ENCODE data around the gene HCRTR2. TPM values are rescaled to one million over a fixed set of nuclear protein-coding genes. Genes with fewer than 3 reads are reported as not detected.
"Not testable (repeated sequence)": the region's sequence is repeated elsewhere in the genome, so short reads cannot be mapped to it uniquely, and the experiment has no call there.

The HCRTR2 gene
- polyA plus RNA-seq, 1 donor: 0.10 TPM

DNA sequence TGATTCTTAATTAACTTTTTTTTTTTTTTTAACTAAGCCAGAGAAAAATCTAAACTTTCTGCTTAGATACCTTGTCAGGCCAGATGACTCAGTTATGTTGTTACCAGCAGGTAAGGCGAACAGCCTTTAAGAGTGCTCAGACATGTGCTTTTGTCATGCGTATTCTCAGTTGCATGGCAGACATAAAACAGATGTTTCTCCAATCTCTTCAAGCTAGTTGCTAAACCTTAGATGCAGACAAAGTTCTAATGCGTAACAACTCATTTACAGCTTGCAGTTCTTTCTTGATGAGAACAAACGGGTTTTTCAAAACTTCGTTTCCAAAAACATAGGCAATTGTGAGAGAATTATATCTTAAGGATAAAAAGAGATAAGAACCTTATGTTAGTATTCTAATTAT is 103.3 kb downstream of the HCRTR2 start:
- Histone ChIP-seq H3K36me3 (ENCODE audit: control insufficient read depth, insufficient read depth, low read length) (no peaks in the 10 kb centered on the region), H3K4me1 (ENCODE audit: control insufficient read depth, insufficient read depth, low read length) (no peaks in the 10 kb centered on the region), H3K9me3 (ENCODE audit: control insufficient read depth, low read depth, low read length) (no peaks in the 10 kb centered on the region), H3K27ac (ENCODE audit: low read length) (no peak overlapping the region), H3K4me3 (ENCODE audit: low read length) (no peak overlapping the region), H3K27me3 (ENCODE audit: control insufficient read depth, insufficient read depth, low read length) (no peaks in the 10 kb centered on the region)
- 90% methylated on average over 3 of the region's 5 CpGs for WGBS (ENCODE audit: insufficient coverage, low lambda C conversion rate)
- no peak for DNase-seq

DNA sequence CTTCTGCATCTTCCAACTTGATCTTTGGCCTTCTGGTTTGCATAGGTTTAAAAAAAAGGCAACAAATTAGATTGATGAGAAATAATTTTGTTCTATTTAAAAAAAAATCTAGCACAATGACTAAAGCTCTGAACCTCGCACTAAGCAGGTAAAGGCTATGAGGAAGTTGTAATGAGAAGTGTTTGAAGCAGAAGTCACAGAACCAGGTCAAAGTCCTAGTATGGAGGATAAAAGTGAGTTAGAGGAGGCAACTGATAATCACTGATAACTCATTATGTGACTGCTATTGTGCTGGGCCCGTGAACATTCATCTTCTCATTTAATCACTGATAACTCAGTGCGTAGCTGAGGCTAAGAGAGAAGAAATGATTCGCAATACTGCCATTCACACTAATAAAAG is 106.9 kb downstream of the HCRTR2 start:
- Histone ChIP-seq H3K36me3 (ENCODE audit: control insufficient read depth, insufficient read depth, low read length) (no peaks in the 10 kb centered on the region), H3K4me3 (ENCODE audit: low read length) (no peak overlapping the region), H3K27me3 (ENCODE audit: control insufficient read depth, insufficient read depth, low read length) (no peaks in the 10 kb centered on the region)

DNA sequence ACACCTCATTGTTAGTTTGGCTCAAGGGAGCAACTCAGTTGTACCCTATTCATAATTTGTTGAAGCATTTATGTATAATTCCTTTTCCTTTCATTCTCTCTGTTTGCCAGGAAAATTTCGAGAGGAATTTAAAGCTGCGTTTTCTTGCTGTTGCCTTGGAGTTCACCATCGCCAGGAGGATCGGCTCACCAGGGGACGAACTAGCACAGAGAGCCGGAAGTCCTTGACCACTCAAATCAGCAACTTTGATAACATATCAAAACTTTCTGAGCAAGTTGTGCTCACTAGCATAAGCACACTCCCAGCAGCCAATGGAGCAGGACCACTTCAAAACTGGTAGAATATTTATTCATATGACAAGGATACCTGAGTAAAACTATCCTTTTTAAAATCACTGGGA is 107.8 kb downstream of the HCRTR2 start:
- WGBS (ENCODE audit: insufficient coverage, low lambda C conversion rate): 86% methylated on average over 2 of the region's 6 CpGs
- DNase-seq: no peak
- H3K27ac ChIP-seq (ENCODE audit: low read length): no peak overlapping the region

More for the DNA sequence above, 106.9 kb downstream of the HCRTR2 start:
- Histone ChIP-seq H3K9me3 (ENCODE audit: control insufficient read depth, low read depth, low read length) (no peaks in the 10 kb centered on the region), H3K4me1 (ENCODE audit: control insufficient read depth, insufficient read depth, low read length) (no peaks in the 10 kb centered on the region), H3K27ac (ENCODE audit: low read length) (no peak overlapping the region)
- peak; percentile 47 to 67 for DNase-seq
- 22% methylated on average over 1 of the region's 4 CpGs for WGBS (ENCODE audit: insufficient coverage, low lambda C conversion rate)

DNA sequence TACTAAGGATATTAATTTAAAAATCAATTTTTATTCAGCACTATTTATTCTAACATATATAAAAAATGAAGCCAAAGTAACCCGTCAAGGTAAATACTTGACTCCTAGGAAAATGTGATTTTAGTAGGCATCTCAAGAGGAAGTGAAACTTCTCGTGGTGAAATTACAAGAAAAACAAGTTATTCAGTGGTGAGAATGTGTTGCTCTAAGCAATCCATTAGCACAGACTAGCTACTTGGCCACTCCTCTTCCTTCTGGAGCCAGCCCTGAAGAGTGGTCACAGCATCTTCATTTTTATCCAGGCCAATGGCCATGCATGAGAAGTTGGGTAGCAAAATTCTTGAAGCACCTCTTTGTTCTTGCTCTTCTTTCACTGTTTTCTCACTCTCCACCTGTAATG is 112.5 kb downstream of the HCRTR2 start:
- H3K4me3 ChIP-seq (ENCODE audit: low read length): no peak overlapping the region
- H3K4me1 ChIP-seq (ENCODE audit: control insufficient read depth, insufficient read depth, low read length): no peaks in the 10 kb centered on the region
- no CpG with 5 or more reads among the region's 2 CpGs for WGBS (ENCODE audit: insufficient coverage, low lambda C conversion rate)
- no peak overlapping the region for H3K27ac ChIP-seq (ENCODE audit: low read length)
- H3K36me3 ChIP-seq (ENCODE audit: control insufficient read depth, insufficient read depth, low read length): no peaks in the 10 kb centered on the region
- DNase-seq: no peak
- H3K27me3 ChIP-seq (ENCODE audit: control insufficient read depth, insufficient read depth, low read length): no peaks in the 10 kb centered on the region
- H3K9me3 ChIP-seq (ENCODE audit: control insufficient read depth, low read depth, low read length): no peaks in the 10 kb centered on the region

More for the DNA sequence above, 107.8 kb downstream of the HCRTR2 start:
- no peaks in the 10 kb centered on the region for H3K27me3 ChIP-seq (ENCODE audit: control insufficient read depth, insufficient read depth, low read length)
- no peaks in the 10 kb centered on the region for H3K9me3 ChIP-seq (ENCODE audit: control insufficient read depth, low read depth, low read length)
- no peaks in the 10 kb centered on the region for H3K4me1 ChIP-seq (ENCODE audit: control insufficient read depth, insufficient read depth, low read length)
- no peaks in the 10 kb centered on the region for H3K36me3 ChIP-seq (ENCODE audit: control insufficient read depth, insufficient read depth, low read length)
- H3K4me3 ChIP-seq (ENCODE audit: low read length): no peak overlapping the region

DNA sequence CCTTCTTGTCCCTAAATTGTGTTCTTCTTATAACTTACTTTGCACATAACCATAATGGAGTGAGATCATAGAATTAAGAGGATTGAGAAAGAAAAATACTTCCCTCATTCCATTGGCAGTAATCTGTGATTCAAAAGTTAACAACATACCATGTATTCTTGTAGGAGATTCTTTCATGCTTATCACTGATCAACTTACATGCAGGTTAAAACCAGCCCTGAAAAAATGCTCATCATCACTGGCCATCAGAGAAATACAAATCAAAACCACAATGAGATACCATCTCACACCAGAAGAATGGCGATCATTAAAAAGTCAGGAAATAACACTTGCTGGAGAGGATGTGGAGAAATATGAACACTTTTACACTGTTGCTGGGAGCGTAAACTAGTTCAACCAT is 116.4 kb downstream of the HCRTR2 start:
- H3K4me1 ChIP-seq (ENCODE audit: control insufficient read depth, insufficient read depth, low read length): no peaks in the 10 kb centered on the region
- H3K9me3 ChIP-seq (ENCODE audit: control insufficient read depth, low read depth, low read length): no peaks in the 10 kb centered on the region
- no peaks in the 10 kb centered on the region for H3K27me3 ChIP-seq (ENCODE audit: control insufficient read depth, insufficient read depth, low read length)
- no peak overlapping the region for H3K27ac ChIP-seq (ENCODE audit: low read length)
- 100% methylated on average over 2 of the region's 2 CpGs for WGBS (ENCODE audit: insufficient coverage, low lambda C conversion rate)
- H3K4me3 ChIP-seq (ENCODE audit: low read length): no peak overlapping the region
- no peak for DNase-seq
- no peaks in the 10 kb centered on the region for H3K36me3 ChIP-seq (ENCODE audit: control insufficient read depth, insufficient read depth, low read length)

DNA sequence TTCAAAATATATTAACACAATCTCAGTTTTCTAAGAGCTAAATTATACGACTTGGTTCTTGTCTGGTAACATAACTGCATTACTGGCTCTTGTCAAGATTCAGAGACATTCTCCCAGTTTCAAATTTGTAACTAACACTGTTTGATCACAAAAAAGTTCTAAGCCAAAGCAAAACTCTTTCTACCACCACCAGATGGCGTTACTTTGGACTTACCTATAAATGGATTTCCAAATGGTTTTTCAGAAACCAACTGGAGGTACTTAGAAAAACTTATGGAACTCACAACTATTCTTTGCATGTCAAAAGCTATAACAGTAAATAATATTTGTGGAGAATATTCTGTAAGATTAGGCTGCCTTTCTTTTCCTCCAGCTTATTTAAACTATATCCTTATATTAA is 118.8 kb downstream of the HCRTR2 start:
- Histone ChIP-seq H3K27me3 (ENCODE audit: control insufficient read depth, insufficient read depth, low read length) (no peaks in the 10 kb centered on the region), H3K4me1 (ENCODE audit: control insufficient read depth, insufficient read depth, low read length) (no peaks in the 10 kb centered on the region), H3K4me3 (ENCODE audit: low read length) (no peak overlapping the region), H3K36me3 (ENCODE audit: control insufficient read depth, insufficient read depth, low read length) (no peaks in the 10 kb centered on the region), H3K27ac (ENCODE audit: low read length) (no peak overlapping the region), H3K9me3 (ENCODE audit: control insufficient read depth, low read depth, low read length) (no peaks in the 10 kb centered on the region)
- 100% methylated on average over 1 of the region's 2 CpGs for WGBS (ENCODE audit: insufficient coverage, low lambda C conversion rate)
- DNase-seq: no peak

DNA sequence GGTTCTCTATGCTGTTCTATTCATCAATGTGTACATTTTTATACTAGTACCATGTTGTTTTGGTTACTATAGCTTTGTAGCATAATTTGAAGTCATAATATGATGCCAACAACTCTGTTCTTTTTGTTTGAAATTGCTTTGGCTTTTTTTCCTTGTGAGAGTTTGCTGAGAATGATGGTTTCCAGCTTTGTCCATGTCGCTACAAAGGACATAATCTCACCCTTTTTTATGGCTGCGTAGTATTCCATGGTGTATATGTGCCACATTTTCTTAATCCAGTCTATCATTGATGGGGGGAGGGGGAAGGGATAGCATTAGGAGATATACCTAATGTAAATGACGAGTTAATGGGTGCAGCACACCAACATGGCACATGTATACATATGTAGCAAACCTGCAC is 122.9 kb downstream of the HCRTR2 start:
- no CpG with 5 or more reads among the region's 3 CpGs for WGBS (ENCODE audit: insufficient coverage, low lambda C conversion rate)
- H3K4me3 ChIP-seq (ENCODE audit: low read length); H3K27ac ChIP-seq (ENCODE audit: low read length); H3K27me3 ChIP-seq (ENCODE audit: control insufficient read depth, insufficient read depth, low read length); H3K9me3 ChIP-seq (ENCODE audit: control insufficient read depth, low read depth, low read length); H3K36me3 ChIP-seq (ENCODE audit: control insufficient read depth, insufficient read depth, low read length); DNase-seq; H3K4me1 ChIP-seq (ENCODE audit: control insufficient read depth, insufficient read depth, low read length): not testable (repeated sequence)

DNA sequence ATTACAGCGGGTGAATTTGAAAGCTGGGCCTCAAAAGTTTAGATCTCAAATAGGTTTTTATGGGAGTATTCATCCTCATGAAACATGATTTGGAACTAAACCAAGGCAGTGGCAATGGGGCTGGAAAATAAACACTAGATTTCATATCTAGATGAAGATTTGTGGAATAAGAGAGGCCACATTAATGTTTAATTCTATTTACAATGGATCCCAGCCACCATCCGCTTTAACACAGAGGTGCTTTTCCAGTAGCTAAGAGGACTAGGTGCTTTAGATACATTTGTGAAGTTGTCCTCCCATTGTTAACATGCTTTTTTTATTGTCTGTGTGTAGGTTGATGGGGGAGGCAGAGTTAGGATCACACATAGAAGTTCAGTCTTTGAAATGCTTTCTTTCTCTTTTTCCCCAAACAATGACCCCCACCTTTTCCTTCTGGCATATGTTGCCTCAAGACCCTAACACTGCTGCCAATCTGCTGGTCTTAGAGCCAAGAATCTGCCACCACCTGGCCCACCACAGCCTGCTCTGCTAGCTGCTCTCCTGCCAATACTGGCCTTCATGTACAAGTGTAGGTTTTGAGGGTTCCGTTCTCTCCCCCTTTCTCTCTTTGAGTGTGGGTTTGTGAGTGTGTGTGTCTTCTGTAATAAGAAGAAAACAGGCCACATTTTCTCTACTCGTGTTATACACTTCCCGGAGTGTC is 125.1 kb downstream of the HCRTR2 start:
- H3K27ac ChIP-seq (ENCODE audit: low read length): no peak overlapping the region
- H3K36me3 ChIP-seq (ENCODE audit: control insufficient read depth, insufficient read depth, low read length): no peaks in the 10 kb centered on the region
- DNase-seq: no peak
- WGBS (ENCODE audit: insufficient coverage, low lambda C conversion rate): 100% methylated on average over 1 of the region's 5 CpGs
- H3K4me3 ChIP-seq (ENCODE audit: low read length): no peak overlapping the region
- no peaks in the 10 kb centered on the region for H3K9me3 ChIP-seq (ENCODE audit: control insufficient read depth, low read depth, low read length)
- no peaks in the 10 kb centered on the region for H3K27me3 ChIP-seq (ENCODE audit: control insufficient read depth, insufficient read depth, low read length)
- H3K4me1 ChIP-seq (ENCODE audit: control insufficient read depth, insufficient read depth, low read length): no peaks in the 10 kb centered on the region

DNA sequence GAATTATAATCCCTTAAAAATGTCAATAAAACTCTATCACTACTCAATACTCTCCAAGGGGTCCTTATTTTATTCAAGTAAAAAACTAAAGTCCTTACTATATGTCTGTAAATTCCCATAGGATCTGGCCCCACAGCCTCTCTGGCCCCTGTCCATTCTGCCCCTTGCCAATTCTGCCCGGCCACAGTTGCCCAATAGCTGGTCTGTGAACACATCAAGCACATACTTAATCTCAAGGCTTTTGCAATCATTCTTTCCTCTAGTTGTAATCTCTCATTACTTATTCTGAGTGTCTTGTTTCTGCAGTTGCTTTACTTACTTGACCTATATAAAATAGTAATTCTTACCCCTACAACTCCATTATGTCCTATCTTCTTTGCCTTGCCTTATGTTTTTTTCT is 130.4 kb downstream of the HCRTR2 start:
- Histone ChIP-seq H3K4me3 (ENCODE audit: low read length) (no peak overlapping the region), H3K4me1 (ENCODE audit: control insufficient read depth, insufficient read depth, low read length) (no peaks in the 10 kb centered on the region), H3K9me3 (ENCODE audit: control insufficient read depth, low read depth, low read length) (no peaks in the 10 kb centered on the region), H3K27me3 (ENCODE audit: control insufficient read depth, insufficient read depth, low read length) (no peaks in the 10 kb centered on the region), H3K27ac (ENCODE audit: low read length) (no peak overlapping the region), H3K36me3 (ENCODE audit: control insufficient read depth, insufficient read depth, low read length) (no peaks in the 10 kb centered on the region)
- no peak for DNase-seq
- WGBS (ENCODE audit: insufficient coverage, low lambda C conversion rate): 100% methylated on average over 1 of the region's 1 CpG

DNA sequence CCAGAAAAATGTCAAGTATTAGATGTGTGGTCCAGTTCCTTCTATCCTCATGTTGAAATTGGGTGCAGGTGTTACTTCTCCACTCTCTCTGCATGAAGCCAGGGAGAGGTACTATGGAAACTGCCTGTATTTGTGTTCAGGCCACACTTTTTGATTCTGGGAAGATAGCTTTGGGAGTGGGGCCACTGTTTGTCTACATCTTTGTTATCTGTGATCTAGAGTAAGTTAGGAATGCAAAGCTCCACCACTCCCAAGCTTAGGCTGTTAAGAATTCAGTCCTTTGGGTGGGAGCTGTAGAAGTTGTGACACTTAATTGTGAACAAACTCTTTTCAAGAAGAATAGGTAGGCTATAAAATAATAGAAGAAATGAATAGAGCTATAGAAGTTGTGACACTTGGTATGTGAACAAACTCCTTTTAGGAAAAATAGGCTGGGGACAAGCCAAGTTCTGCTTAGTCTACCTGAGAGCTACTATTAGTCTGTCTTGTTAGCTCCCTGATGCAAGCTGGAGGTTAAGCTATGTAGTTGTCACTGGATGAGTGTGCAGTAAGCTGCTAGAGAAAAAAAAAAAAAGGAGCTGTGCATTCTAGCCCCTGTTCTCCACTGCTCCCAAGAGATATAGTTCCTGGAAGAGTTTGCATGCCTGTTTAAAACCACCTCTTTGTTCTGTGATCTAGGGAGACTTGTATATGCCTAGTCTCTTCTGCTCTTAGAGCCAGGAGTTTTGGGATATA is 145.8 kb downstream of the HCRTR2 start:
- no peak for DNase-seq
- Histone ChIP-seq H3K27me3 (ENCODE audit: control insufficient read depth, insufficient read depth, low read length) (no peaks in the 10 kb centered on the region), H3K27ac (ENCODE audit: low read length) (no peak overlapping the region), H3K9me3 (ENCODE audit: control insufficient read depth, low read depth, low read length) (no peaks in the 10 kb centered on the region), H3K4me1 (ENCODE audit: control insufficient read depth, insufficient read depth, low read length) (no peaks in the 10 kb centered on the region), H3K36me3 (ENCODE audit: control insufficient read depth, insufficient read depth, low read length) (no peaks in the 10 kb centered on the region), H3K4me3 (ENCODE audit: low read length) (no peak overlapping the region)

DNA sequence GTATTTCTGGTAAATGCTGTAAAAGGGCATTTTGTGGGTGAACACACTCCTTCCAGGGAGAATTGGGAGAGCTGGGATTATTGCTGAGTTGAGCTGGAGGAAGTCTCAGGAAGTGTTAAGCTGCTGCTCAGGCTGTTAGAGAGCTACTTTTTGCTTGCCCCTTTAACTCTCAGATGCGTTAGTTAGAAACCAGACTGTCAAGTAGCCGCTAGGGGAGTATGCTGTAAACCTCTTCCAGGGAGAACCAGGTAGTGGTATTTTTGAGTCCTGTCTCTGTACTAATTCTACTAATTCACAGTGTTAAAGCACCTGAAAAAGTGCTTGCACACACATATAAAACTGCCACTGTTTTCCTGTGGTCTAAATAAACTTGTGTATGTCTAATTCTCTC is 146.4 kb downstream of the HCRTR2 start:
- DNase-seq: no peak
- Histone ChIP-seq H3K4me1 (ENCODE audit: control insufficient read depth, insufficient read depth, low read length) (no peaks in the 10 kb centered on the region), H3K27ac (ENCODE audit: low read length) (no peak overlapping the region), H3K27me3 (ENCODE audit: control insufficient read depth, insufficient read depth, low read length) (no peaks in the 10 kb centered on the region), H3K9me3 (ENCODE audit: control insufficient read depth, low read depth, low read length) (no peaks in the 10 kb centered on the region), H3K4me3 (ENCODE audit: low read length) (no peak overlapping the region), H3K36me3 (ENCODE audit: control insufficient read depth, insufficient read depth, low read length) (no peaks in the 10 kb centered on the region)
- no CpG with 5 or more reads among the region's 2 CpGs for WGBS (ENCODE audit: insufficient coverage, low lambda C conversion rate)
